ENCODE measurements around the gene BCAR3. TPM values are rescaled to one million over a fixed set of nuclear protein-coding genes. Genes with fewer than 3 reads are reported as not detected.
"Not testable (repeated sequence)": the region's sequence is repeated elsewhere in the genome, so short reads cannot be mapped to it uniquely, and the experiment has no call there.

Gene BCAR3
- total RNA-seq, 2 experiments from 2014 or later, result 0.42 to 0.55 TPM

GRCh38 chr1:93567255-93567918, 114.2 kb downstream of the BCAR3 start:
- intact Hi-C loops (cut with micrococcal nuclease), result no loop called here
- CTCF ChIA-PET, result no interaction called here
- no peak overlapping the region for H3K4me3 Mint-ChIP-seq
- no peaks in the 10 kb centered on the region for H3K4me1 Mint-ChIP-seq (ENCODE audit: low read depth)
- H3K27ac Mint-ChIP-seq, result no peak overlapping the region
- H3K36me3 Mint-ChIP-seq (ENCODE audit: low read depth), result no peaks in the 10 kb centered on the region
- DNase-seq, result no peak
- H3K27me3 Mint-ChIP-seq (ENCODE audit: low read depth), result no peaks in the 10 kb centered on the region
- H3K9me3 Mint-ChIP-seq, result no peaks in the 10 kb centered on the region

DNA sequence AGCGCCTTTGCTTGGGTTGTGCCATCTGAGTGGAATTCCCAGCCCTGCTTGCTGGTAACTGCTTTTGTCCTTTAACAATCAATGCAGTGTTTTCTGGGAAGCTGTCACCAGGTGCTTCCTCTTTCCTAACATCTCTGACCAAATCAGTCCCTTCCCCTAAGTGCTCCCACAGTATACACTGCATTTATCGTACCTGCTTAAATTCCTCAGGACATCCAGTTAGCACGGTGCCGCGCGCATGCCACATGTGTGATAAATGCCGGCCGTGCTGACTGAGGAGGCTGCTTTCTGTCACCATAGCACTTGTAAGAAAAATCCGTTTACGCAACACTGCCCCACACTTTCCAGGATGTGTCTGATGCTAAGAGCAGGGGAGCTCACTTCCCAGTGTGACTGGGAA, 115.4 kb downstream of the BCAR3 start:
- intact Hi-C loops (cut with micrococcal nuclease), result no loop called here
- Mint-ChIP-seq H3K9me3 (no peaks in the 10 kb centered on the region), H3K4me1 (ENCODE audit: low read depth) (no peaks in the 10 kb centered on the region), H3K36me3 (ENCODE audit: low read depth) (no peaks in the 10 kb centered on the region), H3K27ac (no peak overlapping the region), H3K4me3 (no peak overlapping the region), H3K27me3 (ENCODE audit: low read depth) (no peaks in the 10 kb centered on the region)
- no peak for DNase-seq
- CTCF ChIA-PET, result no interaction called here

DNA sequence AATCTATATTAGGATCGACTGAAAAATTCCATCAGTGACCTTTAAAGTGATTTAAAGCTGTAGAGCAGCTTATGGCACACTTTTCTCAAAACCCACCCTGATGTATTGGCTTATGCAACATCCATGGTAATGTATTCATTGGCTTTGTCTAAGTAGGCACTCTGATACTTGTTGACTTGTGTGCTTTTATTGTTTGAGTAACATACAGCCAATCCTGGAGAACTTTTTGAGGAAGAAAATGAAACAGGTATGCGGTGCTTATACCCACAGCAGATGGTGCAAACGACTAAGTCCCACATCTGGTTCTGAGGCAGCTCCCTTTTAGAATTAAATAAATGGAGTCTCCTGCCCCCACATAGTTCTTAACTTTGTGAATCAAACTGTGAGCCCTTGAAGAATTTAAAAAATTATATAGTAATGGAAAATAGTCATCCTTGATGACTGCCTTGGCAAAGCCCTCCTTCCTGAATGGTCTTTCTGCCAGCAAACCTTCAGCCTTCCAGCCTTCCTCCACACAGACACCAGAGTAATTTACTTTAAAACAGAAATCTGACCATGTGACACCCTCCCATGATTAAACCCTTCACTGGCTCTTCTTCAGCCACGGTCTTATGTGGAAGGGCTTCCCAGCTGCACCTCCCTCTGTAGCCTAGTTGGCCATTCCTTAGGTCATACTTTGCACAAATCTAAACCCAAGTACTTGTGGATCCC, 116.0 kb downstream of the BCAR3 start:
- CTCF ChIA-PET, result no interaction called here
- Mint-ChIP-seq H3K27ac (no peak overlapping the region), H3K9me3 (no peaks in the 10 kb centered on the region), H3K36me3 (ENCODE audit: low read depth) (no peaks in the 10 kb centered on the region), H3K4me3 (no peak overlapping the region), H3K4me1 (ENCODE audit: low read depth) (no peaks in the 10 kb centered on the region), H3K27me3 (ENCODE audit: low read depth) (no peaks in the 10 kb centered on the region)
- intact Hi-C loops (cut with micrococcal nuclease), result no loop called here
- DNase-seq, result no peak

DNA sequence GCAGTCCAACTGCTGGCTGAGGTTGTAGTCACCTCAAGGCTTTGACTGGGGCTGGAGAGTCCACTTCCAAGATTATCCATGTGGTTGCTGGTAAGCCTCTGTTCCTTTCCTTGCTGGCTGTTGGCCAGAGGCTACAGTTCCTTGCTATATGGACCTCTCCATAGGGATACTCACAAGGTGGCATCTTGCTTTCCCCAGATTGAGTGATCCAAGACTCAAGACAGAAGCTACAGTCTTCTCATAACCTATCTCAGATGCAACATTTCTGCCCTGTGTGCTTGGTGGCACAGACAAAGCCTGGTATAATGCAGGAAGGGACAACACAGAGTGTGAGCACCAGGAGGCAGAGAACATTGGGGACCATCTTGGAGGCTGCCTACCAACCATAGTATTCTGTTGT, 121.9 kb downstream of the BCAR3 start:
- H3K4me3 Mint-ChIP-seq, result no peak overlapping the region
- no peaks in the 10 kb centered on the region for H3K9me3 Mint-ChIP-seq
- peaks cover 2% of the 10 kb centered on the region for H3K27me3 Mint-ChIP-seq (ENCODE audit: low read depth)
- peaks cover 7% of the 10 kb centered on the region for H3K4me1 Mint-ChIP-seq (ENCODE audit: low read depth)
- intact Hi-C loops (cut with micrococcal nuclease), result no loop called here
- no peak overlapping the region for H3K27ac Mint-ChIP-seq
- no peaks in the 10 kb centered on the region for H3K36me3 Mint-ChIP-seq (ENCODE audit: low read depth)
- CTCF ChIA-PET, result no interaction called here
- DNase-seq, result no peak

DNA sequence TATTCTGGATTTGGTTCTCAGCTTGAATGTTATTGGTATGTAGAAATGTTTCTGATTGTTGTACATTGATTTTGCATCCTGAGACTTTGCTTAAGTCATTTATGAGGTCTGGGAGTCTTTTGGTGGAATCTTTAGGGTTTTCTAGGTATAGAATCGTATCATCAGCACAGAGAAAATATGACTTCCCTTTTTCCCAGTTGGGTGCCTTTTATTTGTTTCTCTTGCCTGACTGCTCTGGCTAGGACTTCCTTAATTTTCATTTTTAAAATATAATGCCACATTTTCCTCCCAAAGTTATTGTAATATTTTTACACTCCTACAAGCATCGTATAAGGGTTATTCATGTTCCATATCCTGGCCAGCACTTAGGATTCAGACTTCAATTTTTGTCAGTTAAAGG, 122.6 kb downstream of the BCAR3 start:
- CTCF ChIA-PET, result no interaction called here
- intact Hi-C loops (cut with micrococcal nuclease), result no loop called here
- H3K27ac Mint-ChIP-seq, result no peak overlapping the region
- peaks cover 7% of the 10 kb centered on the region for H3K4me1 Mint-ChIP-seq (ENCODE audit: low read depth)
- peaks cover 2% of the 10 kb centered on the region for H3K27me3 Mint-ChIP-seq (ENCODE audit: low read depth)
- no peaks in the 10 kb centered on the region for H3K36me3 Mint-ChIP-seq (ENCODE audit: low read depth)
- H3K4me3 Mint-ChIP-seq, result no peak overlapping the region
- no peaks in the 10 kb centered on the region for H3K9me3 Mint-ChIP-seq
- DNase-seq, result no peak

DNA sequence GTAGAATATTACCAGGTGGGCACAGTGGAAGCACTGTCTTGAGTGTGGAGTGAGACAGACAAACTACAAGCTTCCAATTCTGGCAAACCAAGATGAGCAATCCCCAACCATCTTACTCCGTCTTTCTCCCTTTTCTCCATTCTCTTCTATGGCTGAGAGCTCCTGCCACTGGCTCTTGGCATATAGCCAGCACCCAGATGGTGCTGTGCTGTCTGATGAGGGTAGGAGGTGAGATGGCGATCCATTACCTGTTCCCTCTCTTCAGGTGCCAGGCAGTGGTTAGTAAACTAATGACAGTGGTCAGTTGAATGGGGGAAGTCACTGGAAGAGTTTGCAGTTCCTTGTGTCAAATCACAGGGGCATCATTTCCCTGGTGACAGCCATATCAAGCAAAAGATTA, 125.3 kb downstream of the BCAR3 start:
- Mint-ChIP-seq H3K9me3 (no peaks in the 10 kb centered on the region), H3K36me3 (ENCODE audit: low read depth) (no peaks in the 10 kb centered on the region), H3K27ac (no peak overlapping the region), H3K4me1 (ENCODE audit: low read depth) (peaks cover 7% of the 10 kb centered on the region), H3K4me3 (no peak overlapping the region), H3K27me3 (ENCODE audit: low read depth) (peaks cover 8% of the 10 kb centered on the region)
- intact Hi-C loops (cut with micrococcal nuclease), result no loop called here
- CTCF ChIA-PET, result no interaction called here
- no peak for DNase-seq

GRCh38 chr1:93554883-93555872, 126.5 kb downstream of the BCAR3 start:
- intact Hi-C loops (cut with micrococcal nuclease), result no loop called here
- Mint-ChIP-seq H3K4me3 (no peak overlapping the region), H3K4me1 (ENCODE audit: low read depth) (peaks cover 7% of the 10 kb centered on the region), H3K27ac (no peak overlapping the region), H3K27me3 (ENCODE audit: low read depth) (peaks cover 8% of the 10 kb centered on the region), H3K9me3 (no peaks in the 10 kb centered on the region), H3K36me3 (ENCODE audit: low read depth) (no peaks in the 10 kb centered on the region)
- no peak for DNase-seq
- CTCF ChIA-PET, result interaction anchor here (0.9 kb wide), 1 partner anchor 74 kb away, joined by 4 read pairs; no protein-coding TSS in a partner anchor

DNA sequence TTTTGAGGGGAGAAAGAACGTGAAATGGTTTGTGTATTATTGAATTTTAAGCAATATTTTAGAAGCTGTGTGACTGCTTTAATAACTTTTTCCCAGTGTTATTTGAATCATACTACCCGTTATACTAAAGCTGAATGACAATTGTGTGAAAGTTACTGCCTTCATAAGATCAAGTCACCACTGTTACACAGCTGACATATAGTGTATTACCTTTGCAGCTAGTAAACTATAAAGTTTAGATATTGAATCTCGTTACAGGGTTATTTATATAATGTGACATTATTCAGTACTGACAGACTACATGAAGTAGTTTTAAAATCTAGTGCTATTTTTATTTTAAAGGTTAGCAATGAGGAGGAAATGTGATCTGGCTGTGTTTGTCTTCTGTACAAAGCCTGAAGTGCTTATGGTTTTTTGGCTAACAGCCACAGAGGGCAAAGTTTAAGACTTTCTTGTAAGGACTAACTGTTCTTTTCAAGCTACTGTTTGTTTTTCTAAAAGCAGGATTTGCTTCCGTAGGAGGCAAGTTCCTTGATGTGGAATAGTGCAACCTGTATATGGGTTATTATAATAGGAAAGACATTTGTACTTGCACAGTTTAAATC, 127.6 kb downstream of the BCAR3 start:
- H3K4me1 Mint-ChIP-seq (ENCODE audit: low read depth); CTCF ChIA-PET; H3K36me3 Mint-ChIP-seq (ENCODE audit: low read depth); H3K9me3 Mint-ChIP-seq; H3K4me3 Mint-ChIP-seq; H3K27ac Mint-ChIP-seq; intact Hi-C loops (cut with micrococcal nuclease); DNase-seq; H3K27me3 Mint-ChIP-seq (ENCODE audit: low read depth): not testable (repeated sequence)

DNA sequence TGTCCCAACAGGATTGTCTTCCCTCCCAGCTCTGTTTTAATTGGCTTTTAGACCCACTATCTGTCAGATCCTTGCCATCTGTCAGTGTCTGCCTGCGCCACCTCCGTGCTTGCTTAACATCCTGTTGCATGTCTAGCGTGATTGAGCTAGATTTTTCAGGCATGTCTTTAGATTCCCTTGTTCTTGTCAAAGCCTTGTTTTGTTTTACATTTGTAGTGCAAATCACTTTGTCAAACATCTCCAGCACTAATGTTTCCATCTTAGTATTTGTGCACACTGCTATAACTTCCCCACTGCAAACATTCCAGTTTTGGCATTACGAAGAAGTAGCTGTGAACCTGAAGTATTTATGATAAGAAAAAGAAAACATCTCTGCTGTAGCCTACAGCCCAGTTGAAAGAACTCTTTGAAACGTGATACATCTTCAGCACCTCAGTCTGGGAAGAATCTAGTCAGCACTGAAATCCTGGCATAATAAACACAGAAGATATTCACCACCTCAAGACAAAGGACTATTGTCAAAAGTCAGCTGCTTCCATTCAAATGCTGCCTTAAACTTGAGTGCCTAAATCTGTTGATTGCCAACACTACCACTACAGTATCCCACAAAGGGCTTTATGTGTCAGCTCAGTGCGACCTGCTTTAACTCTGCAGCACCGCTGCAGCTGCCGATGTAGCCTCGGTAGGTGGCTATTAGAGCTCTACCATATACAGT, 128.7 kb downstream of the BCAR3 start:
- CTCF ChIA-PET, result interaction anchor here (0.5 kb wide), 1 partner anchor 83 kb away, joined by 3 read pairs; no protein-coding TSS in a partner anchor
- H3K27me3 Mint-ChIP-seq (ENCODE audit: low read depth), result peaks cover 8% of the 10 kb centered on the region
- no peaks in the 10 kb centered on the region for H3K36me3 Mint-ChIP-seq (ENCODE audit: low read depth)

GRCh38 chr1:93549811-93550210, 131.8 kb downstream of the BCAR3 start:
- no peaks in the 10 kb centered on the region for H3K36me3 Mint-ChIP-seq (ENCODE audit: low read depth)
- H3K9me3 Mint-ChIP-seq, result no peaks in the 10 kb centered on the region
- CTCF ChIA-PET, result no interaction called here
- H3K4me1 Mint-ChIP-seq (ENCODE audit: low read depth), result peaks cover under 1% of the 10 kb centered on the region
- H3K27ac Mint-ChIP-seq, result no peak overlapping the region
- peaks cover 7% of the 10 kb centered on the region for H3K27me3 Mint-ChIP-seq (ENCODE audit: low read depth)
- H3K4me3 Mint-ChIP-seq, result no peak overlapping the region
- DNase-seq, result no peak
- intact Hi-C loops (cut with micrococcal nuclease), result no loop called here

More for the DNA sequence above, 128.7 kb downstream of the BCAR3 start:
- Mint-ChIP-seq H3K27ac (no peak overlapping the region), H3K4me3 (no peak overlapping the region), H3K9me3 (no peaks in the 10 kb centered on the region), H3K4me1 (ENCODE audit: low read depth) (peaks cover 7% of the 10 kb centered on the region)
- intact Hi-C loops (cut with micrococcal nuclease), result no loop called here
- peak; percentile 11 for DNase-seq

DNA sequence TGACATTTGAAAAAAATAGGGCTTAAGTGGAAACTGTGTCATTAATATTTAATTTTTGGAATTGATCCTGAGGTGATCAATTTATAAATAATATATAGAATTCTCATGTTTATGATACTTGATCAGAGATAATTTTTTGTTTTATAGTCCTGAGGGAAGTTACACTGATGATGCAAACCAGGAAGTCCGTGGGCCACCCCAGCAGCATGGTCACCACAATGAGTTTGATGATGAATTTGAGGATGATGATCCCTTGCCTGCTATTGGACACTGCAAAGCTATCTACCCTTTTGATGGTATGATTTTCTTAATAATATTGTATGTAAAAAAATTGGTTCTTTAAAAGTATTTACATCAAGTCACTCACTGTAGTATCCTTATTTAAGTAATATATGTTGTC, 132.5 kb downstream of the BCAR3 start:
- peaks cover 7% of the 10 kb centered on the region for H3K27me3 Mint-ChIP-seq (ENCODE audit: low read depth)
- CTCF ChIA-PET, result no interaction called here
- H3K4me1 Mint-ChIP-seq (ENCODE audit: low read depth), result no peaks in the 10 kb centered on the region
- H3K36me3 Mint-ChIP-seq (ENCODE audit: low read depth), result no peaks in the 10 kb centered on the region
- H3K9me3 Mint-ChIP-seq, result no peaks in the 10 kb centered on the region
- H3K4me3 Mint-ChIP-seq, result no peak overlapping the region
- no peak overlapping the region for H3K27ac Mint-ChIP-seq
- intact Hi-C loops (cut with micrococcal nuclease), result no loop called here
- DNase-seq, result no peak
